Activated CD8-positive, alpha-beta memory T cell treated with anti-CD3 and anti-CD28 coated beads for 4 hours (primary cell): ENCODE data around the gene CLINT1.

Source experiments
- DNase-seq, 2 donors: peaks; one replicate each; pipeline ENCODE4 v3.0.0-alpha.2; 2020; ENCODE audit warnings: low read depth in 2 of 2

Gene CLINT1

DNA sequence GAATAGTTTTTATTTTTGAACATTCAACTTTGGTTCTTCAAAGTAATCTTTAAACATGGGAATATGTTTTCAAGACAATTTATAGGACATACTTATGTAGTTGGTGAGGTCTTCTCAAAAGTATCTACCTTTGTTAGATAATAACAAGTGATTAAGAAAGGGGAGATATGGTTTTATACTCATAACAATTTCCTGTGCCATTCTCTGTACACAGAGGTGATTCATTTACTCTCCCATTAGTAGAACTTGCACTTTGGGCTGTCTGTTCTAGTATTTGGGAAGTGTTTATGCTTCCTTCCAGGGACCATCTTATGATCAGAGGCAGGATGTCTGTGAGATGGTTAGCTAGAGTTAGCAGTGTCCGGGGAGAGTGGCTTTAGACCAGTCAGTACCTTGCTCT is 100.2 kb downstream of the CLINT1 start:
- no peak for DNase-seq

GRCh38 chr5:157756122-157756521 is 102.8 kb downstream of the CLINT1 start:
- no peak for DNase-seq

- no peak for DNase-seq
These were observed 108.6 kb downstream of the CLINT1 start for GRCh38 chr5:157750320-157750719.

DNA sequence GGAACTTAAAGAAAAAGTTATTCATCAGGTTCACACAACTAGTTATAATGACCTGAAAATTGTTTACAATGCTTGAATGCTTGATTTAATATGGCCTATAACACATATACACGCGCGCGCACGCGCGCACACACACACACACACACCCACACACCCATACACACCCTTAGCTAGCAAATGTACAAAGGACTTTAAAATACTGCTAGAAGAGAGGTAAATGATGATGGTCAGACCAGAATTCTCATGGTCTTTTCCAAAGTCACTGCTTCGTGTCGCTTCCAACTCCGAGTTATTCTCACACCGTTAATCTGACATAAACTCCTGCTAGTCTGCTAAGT is 109.5 kb downstream of the CLINT1 start:
- no peak for DNase-seq

DNA sequence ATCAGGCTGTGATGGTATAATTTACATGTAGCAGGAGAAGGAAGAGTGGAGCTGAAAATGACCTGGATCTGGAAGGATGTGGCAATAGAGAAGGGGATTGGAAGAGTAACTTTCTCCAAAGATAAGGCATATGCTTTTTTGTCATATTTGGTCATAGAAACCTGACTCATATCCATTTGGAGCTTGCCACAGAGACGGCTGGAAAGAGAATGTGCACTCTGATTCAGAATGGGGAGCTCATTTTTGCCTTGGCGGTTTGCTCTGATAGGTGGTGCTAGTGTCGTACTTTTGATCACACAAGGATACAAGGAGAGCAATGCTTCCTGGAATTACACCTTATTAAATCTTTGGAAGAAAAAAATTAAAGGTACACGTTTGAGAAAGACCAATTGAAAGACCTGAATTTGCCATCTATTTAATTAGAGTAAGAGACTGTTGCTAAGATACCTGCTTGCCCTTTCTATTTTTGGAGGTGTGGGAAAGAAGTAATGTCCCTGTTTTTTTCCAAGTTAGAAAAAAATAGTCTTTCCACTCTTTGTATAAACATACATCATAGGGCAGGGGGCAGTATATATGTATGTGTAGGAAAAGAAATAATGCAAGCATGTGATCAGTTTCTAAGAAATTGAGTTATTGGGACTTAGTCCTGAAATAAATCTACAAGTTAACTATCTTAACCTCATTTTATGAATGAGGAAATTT is 110.0 kb downstream of the CLINT1 start:
- no peak for DNase-seq

GRCh38 chr5:157747766-157748700 is 110.9 kb downstream of the CLINT1 start:
- no peak for DNase-seq

GRCh38 chr5:157747173-157747740 is 111.7 kb downstream of the CLINT1 start:
- DNase-seq, result no peak

DNA sequence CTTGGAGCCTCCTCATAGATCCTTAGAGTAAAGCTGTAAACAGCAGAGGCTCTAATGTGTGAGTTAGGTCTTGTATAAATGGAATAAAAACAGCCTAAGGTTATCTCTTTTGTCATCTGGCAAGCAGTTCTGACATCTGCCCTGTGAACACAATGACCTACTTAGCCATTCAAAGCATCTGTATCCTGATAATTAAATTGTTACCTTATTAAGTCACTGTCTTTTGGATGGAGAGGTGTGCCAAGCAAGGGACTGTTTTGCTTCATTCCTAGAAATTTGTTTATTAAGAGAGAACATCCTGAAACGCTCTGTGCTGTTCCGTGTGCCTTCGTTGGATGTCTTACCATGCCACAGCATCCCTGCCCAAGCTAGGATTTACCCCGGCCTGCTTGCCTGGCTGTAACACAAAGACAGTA is 113.9 kb downstream of the CLINT1 start:
- no peak for DNase-seq

DNA sequence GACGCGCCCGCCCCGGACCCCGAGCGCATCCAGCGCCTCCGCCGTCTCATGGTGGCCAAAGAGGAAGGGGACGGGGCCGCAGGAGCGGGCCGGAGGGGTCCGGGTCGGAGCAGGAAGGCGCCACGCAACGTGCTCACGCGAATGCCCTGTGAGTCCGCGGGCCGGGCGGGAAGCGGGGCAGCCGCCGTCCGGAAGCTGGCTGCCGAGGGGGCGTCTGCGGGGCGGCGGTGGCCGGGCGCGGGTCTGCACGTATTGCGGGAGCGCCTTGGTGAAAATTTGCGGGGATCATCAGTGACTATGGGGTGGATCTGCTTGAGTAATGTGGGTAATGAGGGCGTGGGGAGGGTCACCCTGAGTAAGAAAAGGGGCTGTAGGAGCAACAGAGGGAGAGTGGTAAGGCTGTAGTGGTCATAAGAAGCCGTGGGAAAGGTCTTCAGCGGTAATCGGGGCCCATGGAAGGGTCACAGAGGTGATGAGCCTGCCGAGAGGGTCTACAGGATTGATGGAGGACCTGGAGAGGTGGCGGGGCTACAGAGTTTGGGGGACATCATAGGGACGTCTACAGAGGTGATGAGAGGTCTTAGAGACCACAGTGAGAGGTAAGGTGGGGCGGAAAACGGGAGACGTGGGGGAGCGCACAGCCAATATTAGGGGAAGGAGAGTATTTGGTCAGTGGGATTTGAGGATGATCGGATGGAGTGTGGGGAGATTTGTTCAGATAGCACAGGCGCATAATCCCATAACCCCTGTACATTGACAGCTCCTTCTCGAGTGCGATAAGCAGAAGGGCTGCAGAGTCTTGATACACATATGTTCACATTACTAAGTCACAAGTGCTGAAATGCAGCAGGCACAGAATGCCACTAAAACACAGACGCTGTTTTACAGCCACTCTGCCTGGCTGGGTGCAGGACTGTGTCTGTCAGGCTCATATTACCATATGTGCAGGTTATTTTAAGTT is 114.6 kb downstream of the CLINT1 start:
- DNase-seq, result no peak

GRCh38 chr5:157743163-157744050 is 115.5 kb downstream of the CLINT1 start, which contains the start of gene LSM11:
Gene LSM11 (plus strand): TSS chr5:157743712. CDS start chr5:157743751, 39 bp downstream.
- peak; percentile 76 to 81 for DNase-seq

- DNase-seq, result no peak
These were observed 117.8 kb downstream of the CLINT1 start for GRCh38 chr5:157741131-157741530.

GRCh38 chr5:157740229-157740610 is 118.7 kb downstream of the CLINT1 start:
- no peak for DNase-seq

DNA sequence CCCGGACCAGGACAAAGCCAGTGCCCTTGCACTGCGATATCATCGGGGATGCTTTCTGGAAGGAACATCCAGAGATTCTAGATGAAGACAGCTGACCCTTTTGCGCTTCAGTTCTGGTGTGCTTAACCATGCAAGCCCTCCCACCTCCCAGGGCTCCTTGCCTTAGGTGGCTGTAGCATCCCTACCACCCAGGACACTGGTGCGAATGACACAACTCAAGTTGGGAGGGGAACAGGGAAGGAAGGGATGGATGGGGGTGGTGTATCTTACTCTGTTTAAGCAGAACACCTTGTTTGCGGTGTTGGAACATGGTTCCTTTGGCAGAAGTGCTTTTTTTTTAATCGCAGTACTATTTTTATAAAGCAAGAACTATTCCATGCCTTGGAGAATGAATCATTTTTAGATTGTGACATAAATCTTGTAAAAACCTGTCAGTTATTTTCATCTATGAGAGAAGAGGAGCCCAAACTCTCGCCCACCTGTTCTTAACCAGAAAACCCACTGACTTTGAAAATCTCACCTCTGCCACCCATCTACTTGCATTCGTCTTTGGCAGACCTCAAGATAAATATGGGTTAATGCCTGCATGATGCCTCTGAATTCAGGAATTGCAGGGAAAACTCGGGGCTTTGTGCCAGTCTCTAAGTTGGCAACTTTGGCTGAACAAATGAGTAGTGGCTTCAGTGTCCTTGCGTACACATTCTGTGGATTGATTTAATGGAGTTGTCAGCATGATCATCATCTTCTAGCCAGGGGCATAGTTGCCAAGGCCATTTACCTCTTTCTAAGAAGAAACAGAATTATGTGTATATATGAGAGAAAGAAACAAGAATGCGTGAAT is 119.3 kb downstream of the CLINT1 start:
- no peak for DNase-seq

DNA sequence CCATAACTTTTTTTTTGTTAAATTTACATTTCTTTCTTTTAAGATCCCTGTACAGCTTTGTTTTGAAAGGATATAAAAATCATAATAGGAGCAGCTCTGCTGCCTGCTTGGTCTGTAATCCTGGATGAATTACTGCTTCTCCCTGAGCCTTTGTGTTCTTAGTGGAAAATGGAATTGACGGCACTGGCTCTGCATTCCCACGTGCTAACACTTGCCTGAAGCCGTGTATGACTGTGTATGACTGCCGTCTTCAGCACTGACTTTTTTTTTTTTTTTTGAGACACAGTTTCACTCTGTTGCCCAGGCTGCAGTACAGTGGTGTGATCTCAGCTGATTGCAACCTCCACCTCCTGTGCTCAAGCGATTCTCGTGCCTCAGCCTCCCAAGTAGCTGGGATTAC is 123.0 kb downstream of the CLINT1 start:
- DNase-seq, result no peak
